HG03342 (cell line): ENCODE measurements around the gene NAB1.

Experiments
- ATAC-seq: cut with Tn5 transposase; IDR thresholded peaks from one replicate; pipeline ENCODE4 v1.9.1; 2021; ENCODE audit warnings: mild to moderate bottlenecking, moderate library complexity; ENCODE audit not compliant: unreplicated experiment

NAB1 gene

GRCh38 chr2:190636361-190636760 is 12.5 kb upstream of the NAB1 start:
- no peak for ATAC-seq

- ATAC-seq, result no peak
These were observed 11.6 kb upstream of the NAB1 start for GRCh38 chr2:190637281-190637734.

DNA sequence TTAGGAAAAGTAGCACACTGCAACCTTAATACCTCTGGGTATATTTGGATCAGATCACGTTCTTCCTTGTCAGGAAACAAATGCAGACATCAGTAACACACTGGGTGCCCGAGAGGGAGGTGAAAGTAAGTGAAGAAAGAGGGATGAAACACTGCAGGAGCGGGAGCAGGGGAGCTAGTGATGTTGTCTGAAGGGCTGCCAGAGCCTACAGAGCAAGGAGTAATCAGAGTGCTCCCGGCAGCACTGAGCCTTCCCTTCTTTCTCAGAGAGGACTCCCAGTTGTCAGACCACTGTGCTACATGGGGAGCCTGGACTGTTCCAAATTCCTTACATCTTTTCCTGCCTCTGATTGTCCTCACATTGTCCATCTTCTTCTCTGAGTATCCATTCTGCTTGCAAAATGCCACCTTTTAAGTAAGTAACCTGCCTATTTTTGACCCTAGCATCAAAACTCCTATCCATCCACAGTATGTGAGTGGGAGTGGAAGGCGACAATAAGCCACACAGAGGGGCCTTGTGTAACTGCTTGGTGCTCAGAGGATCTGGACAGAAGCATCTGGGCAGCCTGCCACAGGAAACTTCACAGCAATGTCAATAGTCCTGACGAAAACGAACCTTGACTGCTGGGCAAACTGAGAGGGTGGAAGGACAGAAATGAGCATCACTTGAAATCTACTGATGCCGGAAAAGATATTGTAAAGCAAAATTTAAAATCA is 10.8 kb upstream of the NAB1 start:
- ATAC-seq, result no peak

DNA sequence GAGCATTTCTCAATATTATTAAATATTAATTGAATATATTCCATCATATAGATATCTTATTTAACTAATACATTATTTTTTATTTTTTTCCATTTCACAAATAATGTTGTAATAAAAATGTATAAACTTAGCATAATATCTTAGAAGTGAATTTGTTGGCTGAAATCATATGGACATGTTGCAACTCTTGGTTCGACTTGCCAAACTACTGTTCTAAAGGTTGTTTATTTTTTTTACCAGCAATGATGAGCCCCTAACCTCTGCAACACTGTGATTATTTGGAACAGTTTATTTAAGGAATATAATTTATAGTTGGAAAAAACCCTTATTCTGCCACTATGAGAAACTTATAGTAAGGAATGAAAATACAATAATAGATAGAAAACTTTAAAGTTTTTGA is 8.8 kb upstream of the NAB1 start:
- no peak for ATAC-seq

GRCh38 chr2:190641469-190641868 is 7.4 kb upstream of the NAB1 start:
- no peak for ATAC-seq

DNA sequence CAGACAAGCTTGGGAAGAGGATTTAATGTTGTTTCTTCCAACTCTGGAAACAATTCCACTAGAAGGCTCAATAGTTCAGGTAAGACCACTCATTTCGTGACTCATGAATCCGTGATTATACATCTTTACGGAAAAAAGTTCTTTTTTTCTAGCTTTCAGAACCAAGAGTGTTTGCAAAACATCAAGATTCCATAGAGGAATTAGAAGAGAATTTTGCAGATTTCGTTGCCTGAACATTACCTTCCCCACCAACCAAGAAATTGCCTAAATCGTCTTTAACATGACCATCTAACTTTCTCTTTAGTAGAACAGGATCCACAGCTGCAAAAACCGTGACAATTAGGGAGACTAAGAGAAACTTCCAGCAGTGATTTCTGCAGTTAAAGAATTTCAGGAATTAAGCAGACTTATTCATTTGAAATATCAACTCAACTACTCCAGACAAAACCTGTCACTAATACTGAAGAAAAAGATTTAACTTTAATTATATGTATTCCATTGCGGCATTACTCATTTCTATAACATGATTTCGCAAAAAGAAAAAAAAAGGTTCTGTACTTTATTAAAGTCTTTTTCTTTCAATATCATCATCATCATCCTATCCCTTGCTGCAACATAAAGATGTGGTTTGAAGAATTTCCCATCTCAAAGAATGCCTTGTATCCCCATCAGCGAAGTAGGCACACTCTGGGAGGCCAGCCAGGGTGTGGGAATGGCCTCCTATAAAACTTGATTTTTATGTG is 1.9 kb upstream of the NAB1 start:
- no peak for ATAC-seq

DNA sequence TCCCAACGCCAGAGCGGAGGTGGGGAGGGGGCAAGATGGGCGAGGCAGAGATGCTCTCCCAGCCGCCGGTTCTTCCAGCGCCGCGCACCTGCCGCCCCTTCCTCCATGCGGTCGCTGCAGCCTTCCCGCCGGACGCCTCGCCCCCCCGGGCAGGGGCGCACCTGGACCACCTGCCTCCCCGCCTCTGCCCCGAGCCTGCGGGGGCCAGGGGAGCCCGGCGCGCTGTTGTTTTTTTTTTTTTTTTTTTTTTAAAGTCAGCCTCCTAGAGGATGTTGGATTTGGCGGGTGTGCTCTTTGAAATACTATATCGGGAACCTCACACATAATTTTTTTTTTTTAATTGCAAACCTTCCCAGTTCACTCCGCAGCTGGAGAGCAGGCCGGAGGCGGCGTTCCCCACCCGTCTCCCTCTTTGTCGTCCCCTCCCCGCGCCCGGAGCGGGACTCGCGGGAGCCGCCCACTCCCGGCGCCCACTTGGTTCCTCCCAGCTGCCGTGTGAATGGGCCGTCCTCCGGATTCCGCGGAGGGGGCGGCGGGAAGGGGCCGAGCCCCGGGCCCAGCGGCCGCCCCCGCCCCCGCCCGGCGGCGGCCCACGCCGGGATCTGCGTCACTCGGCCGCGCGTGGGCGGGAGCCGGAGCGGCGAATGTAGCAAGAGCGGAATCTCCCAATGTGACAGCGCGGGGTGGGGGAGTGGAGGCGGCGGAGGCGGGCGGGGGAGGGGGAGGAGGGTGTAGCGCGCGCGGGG is 421 bp upstream of the NAB1 start:
- peak; percentile 70 for ATAC-seq

GRCh38 chr2:190649798-190650390 is 1.0 kb downstream of the NAB1 start:
- no peak for ATAC-seq

- ATAC-seq, result no peak
These were observed 2.5 kb downstream of the NAB1 start for GRCh38 chr2:190651413-190651812.

DNA sequence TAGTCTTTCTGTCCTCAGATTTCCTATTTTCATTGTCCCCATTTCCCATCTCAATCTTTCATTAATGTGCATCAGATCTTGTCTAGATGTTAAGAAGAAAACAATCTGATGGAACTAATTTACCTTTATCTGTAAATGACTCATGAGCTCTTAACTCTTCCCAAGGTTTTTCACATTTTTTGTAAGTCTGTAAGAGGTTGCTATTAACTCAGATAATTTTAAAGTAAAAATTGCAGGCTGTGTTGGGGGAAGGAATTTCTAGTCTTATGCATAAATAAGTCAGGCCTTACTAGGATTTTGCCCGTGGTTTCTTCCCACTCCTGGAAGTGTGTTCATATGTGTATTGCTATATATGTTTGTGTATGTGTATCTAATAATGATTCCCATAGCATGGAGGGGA is 4.3 kb downstream of the NAB1 start:
- ATAC-seq, result no peak

GRCh38 chr2:190653931-190654330 is 5.0 kb downstream of the NAB1 start:
- ATAC-seq, result no peak

DNA sequence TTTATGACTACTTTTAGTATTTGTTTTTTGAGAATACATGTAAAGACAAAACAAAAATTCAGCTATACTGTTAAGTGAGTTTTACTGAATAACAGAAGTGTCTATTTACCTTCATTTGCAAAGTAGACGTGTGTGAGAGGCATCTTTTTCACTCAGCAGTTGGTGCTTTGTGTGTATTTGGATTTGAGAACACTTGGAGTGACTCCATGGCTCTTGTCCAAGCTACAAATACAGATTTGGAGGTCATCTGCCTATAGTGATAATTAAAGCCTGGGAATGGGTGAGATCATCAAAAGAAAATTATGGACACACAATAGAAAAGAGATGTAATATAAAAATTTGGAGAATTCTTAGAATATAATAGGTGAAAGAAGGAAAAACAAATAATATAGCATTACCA is 6.2 kb downstream of the NAB1 start:
- no peak for ATAC-seq

- ATAC-seq, result no peak
These were observed 6.7 kb downstream of the NAB1 start for GRCh38 chr2:190655570-190655969.

GRCh38 chr2:190656301-190656700 is 7.4 kb downstream of the NAB1 start:
- no peak for ATAC-seq

- ATAC-seq, result no peak
These were observed 8.8 kb downstream of the NAB1 start for GRCh38 chr2:190657474-190658255.

DNA sequence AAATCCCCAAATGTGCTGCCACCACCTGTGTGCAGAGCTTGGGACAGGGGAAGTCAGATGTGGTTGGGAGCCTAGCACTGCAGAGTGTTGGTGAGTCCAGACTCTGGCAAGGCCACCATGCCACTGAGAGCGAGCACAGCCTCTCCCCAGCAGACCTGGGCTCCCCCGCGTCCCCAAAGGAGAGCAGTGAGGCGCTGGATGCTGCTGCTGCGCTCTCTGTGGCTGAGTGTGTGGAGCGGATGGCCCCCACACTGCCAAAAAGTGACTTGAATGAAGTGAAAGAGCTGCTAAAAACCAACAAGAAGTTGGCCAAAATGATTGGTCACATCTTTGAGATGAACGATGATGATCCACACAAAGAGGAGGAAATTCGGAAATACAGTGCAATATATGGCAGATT is 10.7 kb downstream of the NAB1 start:
- ATAC-seq, result no peak

DNA sequence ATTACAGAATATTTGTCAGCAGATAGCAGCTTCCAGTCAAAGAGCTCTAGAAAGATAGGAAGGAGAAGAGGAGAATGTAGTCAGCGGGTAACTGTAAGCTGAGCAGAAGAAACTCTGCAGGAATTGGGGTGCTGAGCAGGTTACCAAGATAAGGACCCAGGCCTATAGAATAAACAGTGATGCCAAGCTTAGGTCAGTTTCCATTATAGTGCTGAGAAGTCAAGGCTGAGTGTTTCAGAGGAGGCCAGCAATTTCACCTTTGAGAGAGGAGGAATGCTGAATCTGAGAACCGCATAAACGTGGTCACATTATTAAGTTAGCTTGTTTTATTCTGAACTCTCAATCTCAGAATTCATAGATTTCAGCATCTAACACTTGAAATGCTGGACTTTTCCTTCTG is 13.9 kb downstream of the NAB1 start:
- no peak for ATAC-seq

DNA sequence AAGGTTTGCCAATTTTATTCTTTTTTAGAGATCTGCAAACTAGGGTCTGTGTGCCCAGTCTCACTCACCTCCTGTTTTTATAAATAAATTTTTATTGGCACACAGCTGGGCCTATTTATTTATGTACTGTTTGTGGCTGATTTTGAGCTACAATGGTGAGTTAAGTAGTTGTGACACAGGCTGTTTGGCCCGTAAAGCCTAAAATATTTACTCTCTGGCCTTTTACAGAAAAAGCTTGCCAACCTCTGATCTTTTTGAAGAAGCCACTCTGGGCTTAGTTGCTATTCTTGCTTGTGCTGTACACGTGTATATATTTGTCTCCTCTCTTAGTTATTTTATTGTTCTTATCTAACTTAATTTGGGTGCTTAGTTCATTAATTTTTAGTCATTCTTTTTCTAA is 14.5 kb downstream of the NAB1 start:
- no peak for ATAC-seq

- ATAC-seq, result no peak
These were observed 15.0 kb downstream of the NAB1 start for GRCh38 chr2:190663839-190664238.

- no peak for ATAC-seq
These were observed 15.4 kb downstream of the NAB1 start for GRCh38 chr2:190664240-190664639.

GRCh38 chr2:190666895-190667294 is 18.0 kb downstream of the NAB1 start:
- no peak for ATAC-seq
